Vagina (tissue), 2 donors: ENCODE data around the gene ST7.

Experiments used
- POLR2A ChIP-seq, 2 donors: fragments of 450-650 bp; IDR thresholded peaks; one replicate each; pipeline ENCODE4 v1.6.1; 2017; ENCODE audit warnings: antibody characterized with exemption in 2 of 2, mild to moderate bottlenecking in 2 of 2, moderate library complexity in 2 of 2
- TF ChIP-seq, protein P1 (sequence below), 3 experiments: fragments of 450-650 bp in 2 of 3; fragments of 200-600 bp in 1 of 3; sonication (generic) in 1 of 3; IDR thresholded peaks; one replicate each; pipeline ENCODE4 v1.5.1; 2017 to 2019; ENCODE audit warnings: antibody characterized with exemption in 3 of 3, mild to moderate bottlenecking in 2 of 3, moderate library complexity in 2 of 3

DNA sequence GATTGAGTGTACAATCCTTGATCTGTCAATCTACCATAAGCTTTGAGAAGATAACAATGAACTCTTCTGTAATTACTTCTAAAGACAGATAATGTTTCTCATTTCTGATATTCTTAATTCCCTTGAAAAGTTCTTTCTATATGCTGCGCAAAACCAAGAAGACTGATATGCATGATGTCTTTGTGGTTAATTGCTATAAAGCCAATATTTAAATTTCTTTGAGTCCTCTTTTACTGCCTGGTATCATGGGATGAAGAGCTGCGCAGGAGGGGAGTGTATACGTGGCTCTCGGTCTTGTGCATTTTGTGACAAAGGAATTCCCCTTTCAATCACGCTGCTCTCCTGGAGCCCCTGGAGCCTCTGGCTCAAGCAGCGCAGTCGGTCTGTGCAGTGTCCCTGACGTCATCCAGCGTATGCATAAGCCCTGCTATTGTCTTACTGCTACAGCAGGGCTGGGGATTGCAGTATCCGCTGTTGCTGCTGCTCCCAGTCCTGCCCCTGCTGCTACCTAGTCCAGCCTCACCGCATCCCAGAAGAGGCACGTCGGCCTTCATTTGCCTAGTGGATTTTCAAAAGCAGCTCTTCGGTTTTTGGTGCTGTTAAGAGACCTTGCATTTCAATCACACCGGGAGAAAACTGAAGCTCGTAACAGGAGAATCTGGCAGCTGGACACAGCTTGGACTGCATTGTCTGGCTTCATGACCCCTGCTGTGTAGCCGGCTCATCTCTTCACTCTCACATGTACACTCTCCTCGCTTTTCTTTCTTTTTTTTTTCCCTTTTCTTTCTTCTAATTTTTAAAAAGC lies 66.7 kb downstream of the ST7 start:
- no peak for TF ChIP-seq POLR2A (IDR thresholded peaks at IDR 0.05)
- TF ChIP-seq, protein P1, sequence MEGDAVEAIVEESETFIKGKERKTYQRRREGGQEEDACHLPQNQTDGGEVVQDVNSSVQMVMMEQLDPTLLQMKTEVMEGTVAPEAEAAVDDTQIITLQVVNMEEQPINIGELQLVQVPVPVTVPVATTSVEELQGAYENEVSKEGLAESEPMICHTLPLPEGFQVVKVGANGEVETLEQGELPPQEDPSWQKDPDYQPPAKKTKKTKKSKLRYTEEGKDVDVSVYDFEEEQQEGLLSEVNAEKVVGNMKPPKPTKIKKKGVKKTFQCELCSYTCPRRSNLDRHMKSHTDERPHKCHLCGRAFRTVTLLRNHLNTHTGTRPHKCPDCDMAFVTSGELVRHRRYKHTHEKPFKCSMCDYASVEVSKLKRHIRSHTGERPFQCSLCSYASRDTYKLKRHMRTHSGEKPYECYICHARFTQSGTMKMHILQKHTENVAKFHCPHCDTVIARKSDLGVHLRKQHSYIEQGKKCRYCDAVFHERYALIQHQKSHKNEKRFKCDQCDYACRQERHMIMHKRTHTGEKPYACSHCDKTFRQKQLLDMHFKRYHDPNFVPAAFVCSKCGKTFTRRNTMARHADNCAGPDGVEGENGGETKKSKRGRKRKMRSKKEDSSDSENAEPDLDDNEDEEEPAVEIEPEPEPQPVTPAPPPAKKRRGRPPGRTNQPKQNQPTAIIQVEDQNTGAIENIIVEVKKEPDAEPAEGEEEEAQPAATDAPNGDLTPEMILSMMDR (IDR thresholded peaks at IDR 0.05) = no peak
